Colonic mucosa (tissue), 4 donors: ENCODE results near the gene CD79A. TPM values are rescaled to one million over a fixed set of nuclear protein-coding genes. Genes with fewer than 3 reads are reported as not detected.

Source experiments
- DNase-seq: peaks from one replicate; pipeline ENCODE4 v3.0.0-alpha.2; 2020
- H3K27ac ChIP-seq: fragments of 200-600 bp; one replicate; pipeline ENCODE4 v1.8.0; 2021
- H3K27me3 ChIP-seq: fragments of 200-600 bp; one replicate; pipeline ENCODE4 v1.8.0; 2021
- H3K36me3 ChIP-seq: fragments of 200-600 bp; one replicate; pipeline ENCODE4 v1.8.0; 2021
- H3K4me1 ChIP-seq: fragments of 200-600 bp; one replicate; pipeline ENCODE4 v1.8.0; 2021; ENCODE audit warnings: mild to moderate bottlenecking
- H3K4me3 ChIP-seq: fragments of 200-600 bp; one replicate; pipeline ENCODE4 v1.8.0; 2021
- H3K9ac ChIP-seq, 2 donors: one replicate each; pipeline ENCODE4 v1.7.0; 2013; ENCODE audit warnings: control low read depth in 2 of 2, low read depth in 2 of 2, low read length in 2 of 2
- H3K9me3 ChIP-seq: fragments of 200-600 bp; one replicate; pipeline ENCODE4 v1.8.0; 2021
- intact Hi-C: fragments of 100-400 bp; cut with DNase I; formaldehyde crosslinking; loops from one replicate; pipeline ENCODE4 v1.14.1; 2022
- total RNA-seq, 2 donors: library from RNA; stranded (reverse); fragmentation: NEBNext Ultra II Directional in 1 of 2; extraction: Animal tissue kit (Norgen Biotek cat#: 25700) in 1 of 2; gene quantifications; one replicate each; pipeline ENCODE4 v1.2.1, GENCODE V29; 2021
- TF ChIP-seq, protein P1 (sequence below): fragments of 200-600 bp; IDR thresholded peaks from one replicate; pipeline ENCODE4 v1.8.0; 2022; ENCODE audit warnings: antibody characterized with exemption, mild to moderate bottlenecking
- donor health status: healthy.
- donor health status: DM: no; HTN: no; CAD: no.
- donor health status: DM: no; HTN: no; CAD: no.

The CD79A gene
- total RNA-seq, 2 donors from 2014 or later = 3.5 to 3.8 TPM

DNA sequence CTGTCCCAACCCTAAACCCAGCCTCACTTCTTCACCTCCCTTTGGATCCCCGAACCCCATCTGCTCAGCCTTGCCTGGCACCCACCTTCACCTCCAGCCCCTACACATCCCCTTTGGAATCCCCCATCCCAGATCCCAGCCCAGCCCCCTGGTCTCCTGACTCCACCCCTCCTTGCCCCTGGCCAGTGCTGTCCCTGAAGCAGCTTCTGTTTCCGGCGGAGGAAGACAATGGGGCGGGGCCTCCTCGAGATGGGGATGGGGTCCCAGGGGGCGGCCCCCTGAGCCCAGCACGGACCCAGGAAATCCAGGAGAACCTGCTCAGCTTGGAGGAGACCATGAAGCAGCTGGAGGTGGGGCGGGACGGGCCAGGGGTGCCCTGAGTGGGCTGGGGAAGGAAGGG, 29.2 kb downstream of the CD79A start:
- intact Hi-C loops = no loop called here
- Histone ChIP-seq H3K9ac (no peak overlapping the region), H3K27me3 (peaks cover 1% of the 10 kb centered on the region), H3K27ac (no peak overlapping the region), H3K4me3 (no peak overlapping the region), H3K36me3 (peaks cover 15% of the 10 kb centered on the region), H3K4me1 (no peaks in the 10 kb centered on the region), H3K9me3 (no peaks in the 10 kb centered on the region)
- no peak for DNase-seq
- TF ChIP-seq, protein P1, sequence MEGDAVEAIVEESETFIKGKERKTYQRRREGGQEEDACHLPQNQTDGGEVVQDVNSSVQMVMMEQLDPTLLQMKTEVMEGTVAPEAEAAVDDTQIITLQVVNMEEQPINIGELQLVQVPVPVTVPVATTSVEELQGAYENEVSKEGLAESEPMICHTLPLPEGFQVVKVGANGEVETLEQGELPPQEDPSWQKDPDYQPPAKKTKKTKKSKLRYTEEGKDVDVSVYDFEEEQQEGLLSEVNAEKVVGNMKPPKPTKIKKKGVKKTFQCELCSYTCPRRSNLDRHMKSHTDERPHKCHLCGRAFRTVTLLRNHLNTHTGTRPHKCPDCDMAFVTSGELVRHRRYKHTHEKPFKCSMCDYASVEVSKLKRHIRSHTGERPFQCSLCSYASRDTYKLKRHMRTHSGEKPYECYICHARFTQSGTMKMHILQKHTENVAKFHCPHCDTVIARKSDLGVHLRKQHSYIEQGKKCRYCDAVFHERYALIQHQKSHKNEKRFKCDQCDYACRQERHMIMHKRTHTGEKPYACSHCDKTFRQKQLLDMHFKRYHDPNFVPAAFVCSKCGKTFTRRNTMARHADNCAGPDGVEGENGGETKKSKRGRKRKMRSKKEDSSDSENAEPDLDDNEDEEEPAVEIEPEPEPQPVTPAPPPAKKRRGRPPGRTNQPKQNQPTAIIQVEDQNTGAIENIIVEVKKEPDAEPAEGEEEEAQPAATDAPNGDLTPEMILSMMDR = no peak

DNA sequence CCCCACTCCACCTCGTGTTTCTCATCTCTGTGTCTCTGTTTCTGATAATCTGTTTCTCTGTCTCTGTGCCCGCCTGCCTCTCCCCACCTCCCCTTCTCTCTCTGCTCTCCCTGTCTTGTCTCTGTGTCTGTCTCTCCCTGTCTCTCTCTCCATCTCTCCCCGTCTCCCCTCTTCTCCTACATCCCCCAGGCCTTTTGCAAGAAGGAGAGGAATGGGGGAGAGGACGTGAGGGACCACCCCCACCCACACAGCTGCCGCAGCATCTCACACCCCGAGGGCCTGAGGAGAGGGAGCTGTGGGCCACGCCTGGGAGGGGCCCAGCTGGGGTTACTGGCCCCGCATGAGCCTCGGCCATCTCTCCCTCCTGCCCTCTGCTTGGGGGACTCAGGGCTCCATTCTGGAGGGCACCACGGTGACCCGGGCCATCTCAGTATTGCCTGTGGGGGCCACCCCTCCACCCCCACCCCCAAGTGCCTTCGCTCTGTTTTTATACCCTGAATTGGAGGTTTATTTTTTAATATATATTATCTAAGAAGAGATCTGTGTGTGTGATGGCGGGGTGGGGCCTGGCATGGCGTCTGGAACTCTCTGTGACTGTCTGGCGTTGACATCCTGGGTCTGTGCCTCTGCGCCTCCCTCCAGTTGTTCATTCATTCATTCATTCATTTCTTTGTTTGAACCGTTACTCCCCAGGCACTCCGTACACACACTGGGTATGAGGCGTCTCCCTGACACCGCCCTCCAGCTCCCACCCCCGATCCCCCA, 30.0 kb downstream of the CD79A start:
- no peak overlapping the region for H3K9ac ChIP-seq
- no peaks in the 10 kb centered on the region for H3K9me3 ChIP-seq
- H3K4me1 ChIP-seq = no peaks in the 10 kb centered on the region
- H3K36me3 ChIP-seq = peaks cover 12% of the 10 kb centered on the region
- peaks cover 7% of the 10 kb centered on the region for H3K27me3 ChIP-seq
- no peak for DNase-seq
- TF ChIP-seq, protein P1 = no peak
- H3K27ac ChIP-seq = no peak overlapping the region
- intact Hi-C loops = no loop called here
- H3K4me3 ChIP-seq = no peak overlapping the region

DNA sequence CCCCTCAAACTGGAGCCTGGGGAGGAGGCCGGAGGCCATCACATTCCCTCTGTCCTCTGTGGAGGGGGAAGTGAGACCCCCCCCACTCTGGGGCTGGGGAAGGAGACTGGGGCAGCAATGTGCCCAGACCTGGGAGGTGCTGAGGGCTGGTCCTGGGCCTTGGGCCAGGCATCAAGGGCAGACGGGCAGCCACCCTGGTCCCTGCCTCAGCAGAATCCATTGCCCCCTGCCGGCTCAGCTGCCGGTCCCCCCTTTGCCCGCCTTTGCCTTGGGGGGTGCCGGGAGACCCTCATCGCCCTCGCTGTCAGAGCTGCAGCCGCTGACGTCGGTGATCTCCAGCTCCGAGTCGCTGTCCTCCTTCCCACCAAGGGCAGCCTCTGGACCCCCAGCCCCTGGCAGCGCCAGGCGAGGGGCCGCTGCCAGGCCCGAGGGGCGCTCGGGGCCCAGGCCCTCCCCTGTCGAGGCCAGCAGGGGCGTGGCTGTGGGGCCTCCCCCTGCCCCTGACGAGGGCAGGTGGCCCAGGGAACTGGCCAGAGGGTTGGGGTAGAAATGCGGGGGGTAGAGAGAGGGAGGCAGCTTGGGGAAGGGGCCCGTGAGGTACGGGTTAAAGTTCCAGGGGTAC, 31.0 kb downstream of the CD79A start:
- Histone ChIP-seq H3K36me3 (peaks cover 3% of the 10 kb centered on the region), H3K4me1 (no peaks in the 10 kb centered on the region), H3K4me3 (no peak overlapping the region), H3K27me3 (peaks cover 17% of the 10 kb centered on the region), H3K9me3 (no peaks in the 10 kb centered on the region), H3K9ac (no peak overlapping the region), H3K27ac (no peak overlapping the region)
- no peak for DNase-seq
- TF ChIP-seq, protein P1 = no peak
- intact Hi-C loops = no loop called here

DNA sequence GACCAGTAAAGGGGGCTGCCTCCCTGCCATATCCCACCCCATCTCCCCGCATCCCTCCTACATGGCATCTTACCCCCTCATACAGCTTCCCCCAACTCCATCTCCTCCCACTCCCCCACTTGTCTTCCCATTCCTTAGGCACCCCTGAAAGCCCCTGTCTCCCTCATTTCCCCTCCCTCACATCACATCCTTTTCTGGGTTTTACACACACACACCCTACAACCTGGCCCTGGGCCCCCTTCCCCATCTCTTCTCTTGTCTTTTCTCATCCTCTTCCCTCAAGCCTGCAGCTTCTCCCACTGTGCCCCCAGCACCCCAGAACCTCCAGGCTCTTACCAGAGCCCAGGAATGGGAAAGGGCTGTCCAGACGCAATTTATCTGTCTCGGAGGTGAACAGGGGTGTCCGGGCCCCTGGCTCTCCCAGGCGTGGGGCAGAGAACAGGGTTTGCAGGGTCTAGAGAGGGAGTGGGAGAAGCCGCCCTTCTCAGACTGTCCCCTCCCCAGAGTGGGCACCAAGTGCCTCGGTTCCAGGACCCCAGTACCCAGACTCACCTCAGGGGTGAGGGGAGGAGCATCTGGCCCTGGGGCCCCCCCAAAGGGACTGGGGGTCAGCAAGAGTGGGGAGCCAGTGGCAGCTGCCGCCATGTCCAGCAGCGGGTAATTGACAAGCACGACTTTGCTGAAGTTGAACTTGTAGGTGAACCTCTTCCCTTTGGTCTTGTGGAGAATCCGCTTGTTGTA, 31.8 kb downstream of the CD79A start:
- H3K27me3 ChIP-seq = peaks cover 25% of the 10 kb centered on the region
- DNase-seq = no peak
- intact Hi-C loops = no loop called here

DNA sequence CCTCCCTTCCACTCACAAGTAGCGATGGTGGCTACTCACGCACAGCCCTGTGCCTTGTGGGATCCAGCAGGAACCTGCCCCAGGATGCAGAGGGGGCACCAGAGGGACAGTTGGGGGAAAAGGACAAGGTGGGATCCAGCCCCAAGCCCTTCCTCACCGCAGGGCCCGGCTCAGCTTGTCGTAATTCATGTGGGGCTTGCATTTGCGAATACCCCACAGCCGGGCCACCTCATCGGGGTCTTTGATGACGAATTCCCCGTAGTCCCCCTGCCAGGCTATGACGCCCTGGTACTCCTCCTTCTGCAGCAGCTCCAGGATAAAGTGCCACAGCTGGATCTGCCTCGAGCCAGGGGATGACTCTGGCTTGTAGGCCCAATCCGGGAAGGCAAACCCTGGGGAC, 32.6 kb downstream of the CD79A start:
- no peak for DNase-seq
- intact Hi-C loops = no loop called here
- TF ChIP-seq, protein P1 = no peak
- H3K27ac ChIP-seq = no peak overlapping the region
- H3K9ac ChIP-seq = no peak overlapping the region
- no peak overlapping the region for H3K4me3 ChIP-seq
- peaks cover 26% of the 10 kb centered on the region for H3K27me3 ChIP-seq
- no peaks in the 10 kb centered on the region for H3K4me1 ChIP-seq
- no peaks in the 10 kb centered on the region for H3K36me3 ChIP-seq
- H3K9me3 ChIP-seq = no peaks in the 10 kb centered on the region

More for the DNA sequence above, 31.8 kb downstream of the CD79A start:
- TF ChIP-seq, protein P1 = no peak
- Histone ChIP-seq H3K36me3 (no peaks in the 10 kb centered on the region), H3K4me1 (no peaks in the 10 kb centered on the region), H3K9ac (no peak overlapping the region), H3K4me3 (no peak overlapping the region), H3K9me3 (no peaks in the 10 kb centered on the region), H3K27ac (no peak overlapping the region)
